Central memory CD4-positive, alpha-beta T cell (primary cell): ENCODE data around the gene EPB41.
"Not testable (repeated sequence)": the region's sequence is repeated elsewhere in the genome, so short reads cannot be mapped to it uniquely, and the experiment has no call there.

ENCODE experiments used
- DNase-seq: peaks from one replicate; pipeline ENCODE4 v3.0.0; 2022

The EPB41 gene

GRCh38 chr1:28983091-28983490 lies 68.7 kb downstream of the EPB41 start:
- no peak for DNase-seq

GRCh38 chr1:28983509-28984310 lies 69.3 kb downstream of the EPB41 start:
- DNase-seq = peak; percentile 1

GRCh38 chr1:28984311-28984684 lies 69.9 kb downstream of the EPB41 start:
- DNase-seq = no peak

- no peak for DNase-seq
Measured at GRCh38 chr1:28985427-28985826, 71.1 kb downstream of the EPB41 start.

- no peak for DNase-seq
Measured at GRCh38 chr1:28986306-28986910, 72.0 kb downstream of the EPB41 start.

GRCh38 chr1:29002792-29003191 lies 88.4 kb downstream of the EPB41 start:
- DNase-seq = no peak

GRCh38 chr1:29004288-29004687 lies 89.9 kb downstream of the EPB41 start:
- no peak for DNase-seq

- no peak for DNase-seq
Measured at GRCh38 chr1:29004798-29005197, 90.4 kb downstream of the EPB41 start.

GRCh38 chr1:29011775-29012174 lies 97.4 kb downstream of the EPB41 start:
- DNase-seq = no peak

GRCh38 chr1:29017235-29017634 lies 102.9 kb downstream of the EPB41 start:
- DNase-seq = no peak

- DNase-seq = no peak
Measured at GRCh38 chr1:29017975-29018712, 103.8 kb downstream of the EPB41 start.

GRCh38 chr1:29022620-29023019 lies 108.3 kb downstream of the EPB41 start:
- no peak for DNase-seq

- no peak for DNase-seq
Measured at GRCh38 chr1:29029667-29030066, 115.3 kb downstream of the EPB41 start.

- DNase-seq = no peak
Measured at GRCh38 chr1:29032841-29033240, 118.5 kb downstream of the EPB41 start.

GRCh38 chr1:29033829-29034466 lies 119.6 kb downstream of the EPB41 start:
- DNase-seq = peak; percentile 36

- no peak for DNase-seq
Measured at GRCh38 chr1:29043274-29043965, 129.1 kb downstream of the EPB41 start.

- DNase-seq = no peak
Measured at GRCh38 chr1:29044010-29044409, 129.6 kb downstream of the EPB41 start.

- DNase-seq = not testable (repeated sequence)
Measured at GRCh38 chr1:29045663-29046062, 131.3 kb downstream of the EPB41 start.

- no peak for DNase-seq
Measured at GRCh38 chr1:29047142-29047541, 132.8 kb downstream of the EPB41 start.

- DNase-seq = no peak
Measured at GRCh38 chr1:29050166-29050565, 135.8 kb downstream of the EPB41 start.

- no peak for DNase-seq
Measured at GRCh38 chr1:29052100-29052499, 137.7 kb downstream of the EPB41 start.

- no peak for DNase-seq
Measured at GRCh38 chr1:29052941-29053340, 138.6 kb downstream of the EPB41 start.

GRCh38 chr1:29055160-29055559 lies 140.8 kb downstream of the EPB41 start:
- DNase-seq = no peak
